ENCODE measurements around the gene TMEM190.

TMEM190 gene

GRCh38 chr19:55368106-55368505 lies 8.5 kb upstream of the TMEM190 start:
- TF ChIP-seq, protein P1, sequence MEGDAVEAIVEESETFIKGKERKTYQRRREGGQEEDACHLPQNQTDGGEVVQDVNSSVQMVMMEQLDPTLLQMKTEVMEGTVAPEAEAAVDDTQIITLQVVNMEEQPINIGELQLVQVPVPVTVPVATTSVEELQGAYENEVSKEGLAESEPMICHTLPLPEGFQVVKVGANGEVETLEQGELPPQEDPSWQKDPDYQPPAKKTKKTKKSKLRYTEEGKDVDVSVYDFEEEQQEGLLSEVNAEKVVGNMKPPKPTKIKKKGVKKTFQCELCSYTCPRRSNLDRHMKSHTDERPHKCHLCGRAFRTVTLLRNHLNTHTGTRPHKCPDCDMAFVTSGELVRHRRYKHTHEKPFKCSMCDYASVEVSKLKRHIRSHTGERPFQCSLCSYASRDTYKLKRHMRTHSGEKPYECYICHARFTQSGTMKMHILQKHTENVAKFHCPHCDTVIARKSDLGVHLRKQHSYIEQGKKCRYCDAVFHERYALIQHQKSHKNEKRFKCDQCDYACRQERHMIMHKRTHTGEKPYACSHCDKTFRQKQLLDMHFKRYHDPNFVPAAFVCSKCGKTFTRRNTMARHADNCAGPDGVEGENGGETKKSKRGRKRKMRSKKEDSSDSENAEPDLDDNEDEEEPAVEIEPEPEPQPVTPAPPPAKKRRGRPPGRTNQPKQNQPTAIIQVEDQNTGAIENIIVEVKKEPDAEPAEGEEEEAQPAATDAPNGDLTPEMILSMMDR (IDR thresholded peaks at IDR 0.05; ENCODE audit: insufficient read depth, low read depth, low read length, missing control alignments), result no peak
- no peak overlapping the region for H3K4me3 ChIP-seq (ENCODE audit: low read length)
- DNase-seq (ENCODE audit: low read depth), result no peak

DNA sequence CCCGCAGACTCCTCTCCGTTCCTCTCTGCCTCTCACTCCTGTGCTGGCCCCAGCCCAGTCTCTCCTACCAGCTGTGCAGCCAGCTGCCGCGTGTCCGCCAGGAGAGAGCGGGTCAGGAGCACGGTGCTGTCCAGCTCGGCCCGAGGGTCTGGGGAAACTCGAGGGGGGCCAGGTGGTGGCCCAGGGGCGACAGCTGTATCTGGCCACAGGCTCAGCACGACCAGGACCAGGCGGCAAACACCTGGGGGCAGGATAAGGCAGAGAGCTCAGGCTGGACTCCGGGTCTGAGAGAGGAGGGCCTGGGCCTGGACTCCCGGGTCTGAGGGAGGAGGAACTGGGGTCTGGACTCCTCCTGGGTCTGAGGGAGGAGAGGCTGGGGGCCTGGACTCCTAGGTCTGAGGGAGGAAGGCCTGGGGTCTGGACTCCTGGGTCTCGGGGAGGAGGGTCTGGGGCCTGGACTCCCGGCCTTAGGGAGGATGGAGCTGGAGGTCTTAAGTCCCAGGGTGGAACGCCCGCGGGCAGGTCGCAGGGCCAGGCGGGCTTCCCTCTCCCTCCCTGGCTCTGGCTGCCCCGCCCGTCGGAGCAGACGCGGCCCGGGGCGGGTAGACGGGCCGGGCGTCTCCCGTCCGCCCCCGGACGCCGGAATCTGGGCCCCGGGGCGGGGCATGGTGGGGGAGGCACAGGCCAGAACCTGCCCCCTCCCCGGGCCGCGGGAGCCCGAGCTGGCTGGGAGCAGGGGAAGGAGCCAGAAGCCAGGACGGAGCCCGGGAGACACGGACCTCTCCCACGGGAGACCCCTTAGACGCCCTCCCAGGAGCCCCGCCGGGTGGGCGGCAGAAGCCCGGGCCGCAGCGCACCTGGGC lies 7.7 kb upstream of the TMEM190 start:
- TF ChIP-seq, protein P1 (IDR thresholded peaks at IDR 0.05; ENCODE audit: insufficient read depth, low read depth, low read length, missing control alignments), result no peak
- DNase-seq (ENCODE audit: low read depth), result peak; percentile 75
- H3K4me3 ChIP-seq (ENCODE audit: low read length), result peak overlapping the region; percentile 19

- peak; percentile 79 for DNase-seq (ENCODE audit: low read depth)
- TF ChIP-seq, protein P1 (IDR thresholded peaks at IDR 0.05; ENCODE audit: insufficient read depth, low read depth, low read length, missing control alignments), result no peak
- peak overlapping the region; percentile 44 for H3K4me3 ChIP-seq (ENCODE audit: low read length)
These were observed 6.8 kb upstream of the TMEM190 start for GRCh38 chr19:55369653-55370304.

GRCh38 chr19:55370305-55370988 lies 6.2 kb upstream of the TMEM190 start, which contains the start of gene IL11:
TSS of gene IL11 (minus strand) at chr19:55370463. CDS start at chr19:55370310, 153 bp downstream.
- TF ChIP-seq, protein P1 (IDR thresholded peaks at IDR 0.05; ENCODE audit: insufficient read depth, low read depth, low read length, missing control alignments), result no peak
- H3K4me3 ChIP-seq (ENCODE audit: low read length), result peak within 1 kb of the TSS; percentile 44
- peak; percentile 74 for DNase-seq (ENCODE audit: low read depth)

GRCh38 chr19:55372316-55373081 lies 4.1 kb upstream of the TMEM190 start:
- DNase-seq (ENCODE audit: low read depth), result no peak
- no peak overlapping the region for H3K4me3 ChIP-seq (ENCODE audit: low read length)
- TF ChIP-seq, protein P1 (IDR thresholded peaks at IDR 0.05; ENCODE audit: insufficient read depth, low read depth, low read length, missing control alignments), result no peak

- no peak overlapping the region for H3K4me3 ChIP-seq (ENCODE audit: low read length)
- DNase-seq (ENCODE audit: low read depth), result no peak
- TF ChIP-seq, protein P1 (IDR thresholded peaks at IDR 0.05; ENCODE audit: insufficient read depth, low read depth, low read length, missing control alignments), result no peak
These were observed 3.2 kb upstream of the TMEM190 start for GRCh38 chr19:55373306-55373992.

Data from epithelial cell of esophagus (primary cell).